VCaP (cell line): ENCODE data around the gene CDH12.
A peak's percentile ranks its signal among the peaks of the same experiment; 100 is the strongest.

Experiments
- H3K27ac ChIP-seq: fragments of 450-650 bp; 2 replicates; pipeline ENCODE4 v1.5.1; 2017
- CTCF ChIP-seq: fragments of 450-650 bp; conservative IDR thresholded peaks from 2 replicates; pipeline ENCODE4 v1.5.1; 2017; ENCODE audit warnings: mild to moderate bottlenecking, moderate library complexity

CDH12 gene

GRCh38 chr5:21823076-21823574, 1030.0 kb downstream of the CDH12 start:
- no peak for TF ChIP-seq CTCF
- no peak overlapping the region for H3K27ac ChIP-seq

GRCh38 chr5:21820527-21820926, 1032.6 kb downstream of the CDH12 start:
- no peak for TF ChIP-seq CTCF

GRCh38 chr5:21818370-21818720, 1034.8 kb downstream of the CDH12 start:
- no peak for TF ChIP-seq CTCF
- H3K27ac ChIP-seq = no peak overlapping the region

More at GRCh38 chr5:21820527-21820926, 1032.6 kb downstream of the CDH12 start:
- no peak overlapping the region for H3K27ac ChIP-seq

GRCh38 chr5:21817668-21818369, 1035.3 kb downstream of the CDH12 start:
- peak; percentile 67 for TF ChIP-seq CTCF
- H3K27ac ChIP-seq = no peak overlapping the region

- TF ChIP-seq CTCF = peak; percentile 75
- no peak overlapping the region for H3K27ac ChIP-seq
Measured at GRCh38 chr5:21810737-21811316, 1042.3 kb downstream of the CDH12 start.

GRCh38 chr5:21809611-21810010, 1043.5 kb downstream of the CDH12 start:
- no peak for TF ChIP-seq CTCF
- no peak overlapping the region for H3K27ac ChIP-seq

GRCh38 chr5:21807953-21808352, 1045.2 kb downstream of the CDH12 start:
- no peak for TF ChIP-seq CTCF
- H3K27ac ChIP-seq = no peak overlapping the region
